Measurements from ENCODE around the gene LRCH1. TPM values are rescaled to one million over a fixed set of nuclear protein-coding genes. Genes with fewer than 3 reads are reported as not detected.

Gene LRCH1
- total and polyA plus RNA-seq, 10 of the 15 experiments (the other 5 are each of a cell fraction or from before 2014, with no cell fraction given) = 5.3 to 48.9 (median 14.4) TPM

- no peak overlapping the region for H3K27ac ChIP-seq (ENCODE audit: control insufficient read depth, insufficient read depth)
- no peak for TF ChIP-seq HDAC6 (IDR thresholded peaks at IDR 0.05; ENCODE audit: unreplicated experiment)
- TF ChIP-seq TBL1XR1 (IDR thresholded peaks at IDR 0.05; ENCODE audit: low read depth, low read length) = no peak
- no peak for TF ChIP-seq ZBTB40 (IDR thresholded peaks at IDR 0.05; ENCODE audit: borderline replicate concordance)
- TF ChIP-seq REST (IDR thresholded peaks at IDR 0.05; ENCODE audit: low read depth, low read length) = no peak
- no peak for TF ChIP-seq SREBF1 (IDR thresholded peaks at IDR 0.05; ENCODE audit: low read length)
- no peak for TF ChIP-seq BCLAF1 (IDR thresholded peaks at IDR 0.05)
- TF ChIP-seq BACH1 (IDR thresholded peaks at IDR 0.05; ENCODE audit: borderline replicate concordance) = no peak
- FAIRE-seq (no peak), ATAC-seq (no peak), DNase-seq (ENCODE audit: low read depth, low spot score) (no peak)
- no peak overlapping the region for H3K4me3 ChIP-seq
- ChIA-PET POLR2A (no interaction called here), CTCF (no interaction called here), RAD21 (ENCODE audit: unreplicated experiment) (no interaction called here), SMC1A (ENCODE audit: uncharacterized antibody, unreplicated experiment) (no interaction called here)
- H3K4me2 ChIP-seq (ENCODE audit: control insufficient read depth, insufficient read depth) = no peak overlapping the region
- no peaks in the 10 kb centered on the region; a peak in 1 of 4 replicates for H3K27me3 ChIP-seq (replicated peaks in 1 of 2; ENCODE audit: control insufficient read depth in 2 of 2, insufficient read depth in 2 of 2, low read length in 1 of 2)
- H4K20me1 ChIP-seq (ENCODE audit: control insufficient read depth, insufficient read depth) = no peaks in the 10 kb centered on the region
- H3K9me3 ChIP-seq (replicated peaks; ENCODE audit: control insufficient read depth, insufficient read depth, low read length) = no peaks in the 10 kb centered on the region
- no peak overlapping the region for H2AFZ ChIP-seq (ENCODE audit: control insufficient read depth, low read depth, low read length)
- in situ Hi-C loops (cut with MboI) (no loop called here), intact Hi-C loops (cut with micrococcal nuclease; ENCODE audit: unreplicated experiment) (no loop called here)
- no peaks in the 10 kb centered on the region for H3K36me3 ChIP-seq (ENCODE audit: control insufficient read depth in 2 of 2, insufficient read depth in 2 of 2, low read length in 1 of 2)
- 84% methylated on average over 1 of the region's 2 CpGs for WGBS (ENCODE audit: insufficient coverage, insufficient replicate concordance, low lambda C conversion rate, missing lambda C conversion rate)
- H3K79me2 ChIP-seq (ENCODE audit: control insufficient read depth, insufficient read depth, low read length) = no peaks in the 10 kb centered on the region
- H3K9ac ChIP-seq (ENCODE audit: control insufficient read depth, insufficient read depth, low read length) = no peak overlapping the region
- H3K4me1 ChIP-seq (ENCODE audit: control insufficient read depth, insufficient read depth, low read length) = no peaks in the 10 kb centered on the region
- BruUV-seq (replicated peaks) = no TSS peak
Measured at GRCh38 chr13:46515803-46516202, 37.2 kb upstream of the LRCH1 start.

Measured in GM12878 (cell line).